Breast epithelium (tissue), 4 donors: ENCODE measurements around the gene SRMS. TPM values are rescaled to one million over a fixed set of nuclear protein-coding genes. Genes with fewer than 3 reads are reported as not detected.

Experiments
- DNase-seq, 2 donors: peaks; one replicate each; pipeline ENCODE4 v3.0.0-alpha.2; 2019; ENCODE audit warnings: low spot score in 2 of 2
- H3K27ac ChIP-seq, 2 donors: fragments of 200-600 bp; sonication (generic) in 1 of 2; one replicate each; pipeline ENCODE4 v1.5.1; 2016 to 2019; ENCODE audit warnings: mild to moderate bottlenecking in 1 of 2
- H3K27me3 ChIP-seq, 2 donors: fragments of 200-600 bp; sonication (generic) in 1 of 2; one replicate each; pipeline versions ENCODE4 v1.5.1 to v1.6.0; 2017 to 2019; ENCODE audit warnings: control low read depth in 1 of 2, mild to moderate bottlenecking in 1 of 2
- H3K36me3 ChIP-seq: fragments of 200-600 bp; one replicate; pipeline ENCODE4 v1.5.1; 2019
- H3K4me1 ChIP-seq, 2 donors: fragments of 200-600 bp; sonication (generic); one replicate each; pipeline ENCODE4 v1.5.1; 2016 to 2019; ENCODE audit warnings: control low read depth in 1 of 2
- H3K4me3 ChIP-seq, 3 donors: fragments of 200-600 bp; sonication (generic); 1 replicate in 2 of 3; 2 replicates in 1 of 3; pipeline ENCODE4 v1.5.1; 2016 to 2019; ENCODE audit warnings: mild to moderate bottlenecking in 3 of 3, moderate library complexity in 2 of 3
- H3K9me3 ChIP-seq, 2 donors: fragments of 200-600 bp; sonication (generic) in 1 of 2; one replicate each; pipeline ENCODE4 v1.5.1; 2016 to 2019; ENCODE audit warnings: control low read depth in 1 of 2
- CTCF ChIP-seq, 3 donors: fragments of 450-650 bp; IDR thresholded peaks; one replicate each; pipeline ENCODE4 v1.5.1; 2016 to 2017; ENCODE audit warnings: antibody characterized with exemption in 3 of 3, mild to moderate bottlenecking in 3 of 3, moderate library complexity in 3 of 3
- POLR2A ChIP-seq: fragments of 450-650 bp; IDR thresholded peaks from one replicate; pipeline ENCODE4 v1.6.1; 2016; ENCODE audit warnings: antibody characterized with exemption, mild to moderate bottlenecking, moderate library complexity
- POLR2AphosphoS5 ChIP-seq, 3 donors: sonication (generic); formaldehyde crosslinking; IDR thresholded peaks; one replicate each; pipeline ENCODE4 v1.6.1; 2017; ENCODE audit warnings: antibody characterized with exemption in 3 of 3
- intact Hi-C: fragments of 100-400 bp; cut with DNase I; formaldehyde crosslinking; loops from one replicate; pipeline ENCODE4 v1.15.1; 2023; ENCODE audit warnings: low total_unique reads
- total RNA-seq, 3 donors: library from RNA; depleted of rRNA; stranded (reverse); fragments of >200 nt; gene quantifications; one replicate each; pipeline ENCODE4 v1.1.0, GENCODE V29; 2016

SRMS gene
- total RNA-seq, 3 donors from 2014 or later, result 0.59 to 0.66 TPM; not detected in 1

- no peak for TF ChIP-seq POLR2AphosphoS5 (IDR thresholded peaks at IDR 0.05)
- no peak for TF ChIP-seq POLR2A
- no peak for TF ChIP-seq CTCF (IDR thresholded peaks at IDR 0.05)
- intact Hi-C loops, result no loop called here
- Histone ChIP-seq H3K4me3 (no peak overlapping the region), H3K36me3 (peaks cover 11% of the 10 kb centered on the region), H3K4me1 (no peaks in the 10 kb centered on the region), H3K27ac (no peak overlapping the region), H3K9me3 (no peaks in the 10 kb centered on the region), H3K27me3 (no peaks in the 10 kb centered on the region)
- no peak for DNase-seq
Observed at GRCh38 chr20:63566395-63567135, 19.0 kb upstream of the SRMS start.

- intact Hi-C loops, result no loop called here
- Histone ChIP-seq H3K27ac (no peak overlapping the region), H3K9me3 (no peaks in the 10 kb centered on the region), H3K4me1 (no peaks in the 10 kb centered on the region), H3K36me3 (peaks cover 11% of the 10 kb centered on the region), H3K27me3 (no peaks in the 10 kb centered on the region), H3K4me3 (no peak overlapping the region)
- no peak for DNase-seq
- TF ChIP-seq CTCF (IDR thresholded peaks at IDR 0.05) (no peak), POLR2AphosphoS5 (IDR thresholded peaks at IDR 0.05) (no peak)
Observed at GRCh38 chr20:63565699-63566335, 18.3 kb upstream of the SRMS start.

- intact Hi-C loops, result no loop called here
- no peak for DNase-seq
- H3K27me3 ChIP-seq, result no peaks in the 10 kb centered on the region
- H3K4me3 ChIP-seq, result no peak overlapping the region
- TF ChIP-seq POLR2A (no peak), POLR2AphosphoS5 (IDR thresholded peaks at IDR 0.05) (no peak), CTCF (IDR thresholded peaks at IDR 0.05) (no peak)
- H3K9me3 ChIP-seq, result no peaks in the 10 kb centered on the region
- no peaks in the 10 kb centered on the region for H3K4me1 ChIP-seq
- peaks cover 11% of the 10 kb centered on the region for H3K36me3 ChIP-seq
- H3K27ac ChIP-seq, result no peak overlapping the region
Observed at GRCh38 chr20:63565021-63565698, 17.6 kb upstream of the SRMS start.

- H3K36me3 ChIP-seq, result peaks cover 11% of the 10 kb centered on the region
- TF ChIP-seq POLR2AphosphoS5 (IDR thresholded peaks at IDR 0.05) (no peak), POLR2A (no peak), CTCF (IDR thresholded peaks at IDR 0.05) (no peak)
Observed at GRCh38 chr20:63564036-63564810, 16.7 kb upstream of the SRMS start.

More at GRCh38 chr20:63564036-63564810, 16.7 kb upstream of the SRMS start:
- no peak overlapping the region for H3K27ac ChIP-seq
- intact Hi-C loops, result no loop called here
- H3K4me1 ChIP-seq, result no peaks in the 10 kb centered on the region
- H3K27me3 ChIP-seq, result no peaks in the 10 kb centered on the region
- no peaks in the 10 kb centered on the region for H3K9me3 ChIP-seq
- DNase-seq, result no peak
- no peak overlapping the region for H3K4me3 ChIP-seq
